Endothelial cell of umbilical vein (primary cell): ENCODE data around the gene HBZ. TPM values are rescaled to one million over a fixed set of nuclear protein-coding genes. Genes with fewer than 3 reads are reported as not detected.
"Not testable (repeated sequence)": the region's sequence is repeated elsewhere in the genome, so short reads cannot be mapped to it uniquely, and the experiment has no call there.

Source experiments
- BruUV-seq: library from RNA; stranded (reverse); fragments of 400-500 nt; replicated peaks from 2 replicates; lab custom pipeline; 2021; lab: Mats Ljungman, UMichigan
- CTCF ChIA-PET: fragments of 300-600, 350-600 bp; sonication (Branson Sonifier 250); formaldehyde crosslinking; loops from one replicate; lab custom pipeline; 2021; ENCODE audit warnings: antibody characterized with exemption, inconsistent platforms; lab: Charles Lee
- POLR2A ChIA-PET: fragments of 300-600, 350-600 bp; sonication (Branson Sonifier 250); formaldehyde crosslinking; loops from one replicate; lab custom pipeline; 2021; ENCODE audit warnings: antibody characterized with exemption, inconsistent platforms; lab: Charles Lee
- DNase-seq: peaks from one replicate; pipeline ENCODE4 v3.0.0-alpha.2; 2011; ENCODE audit warnings: low read depth, low spot score
- FAIRE-seq: peaks from 2 replicates; lab custom pipeline; 2011; peaks lifted over from hg19 to GRCh38; lab: Jason Lieb, UNC
- H2AFZ ChIP-seq: 2 replicates; pipeline ENCODE4 v1.6.0; 2012; ENCODE audit warnings: low read depth, low read length, control low read depth, inconsistent platforms
- H3K27ac ChIP-seq: 2 replicates; pipeline ENCODE4 v1.5.1; 2011; ENCODE audit warnings: low read depth, mild to moderate bottlenecking, control low read depth, low read length, moderate library complexity; ENCODE audit not compliant: insufficient read depth
- H3K27me3 ChIP-seq, 2 experiments: 2 replicates each; pipeline versions ENCODE4 v1.6.0 to v1.6.1; 2011; ENCODE audit warnings: low read length in 2 of 2, mixed read lengths in 1 of 2; ENCODE audit not compliant: control insufficient read depth in 2 of 2, insufficient read depth in 2 of 2
- H3K36me3 ChIP-seq, 2 experiments: 2 replicates in 1 of 2; 3 replicates in 1 of 2; pipeline ENCODE4 v1.5.1; 2011; ENCODE audit warnings: low read length in 2 of 2, mild to moderate bottlenecking in 1 of 2, moderate library complexity in 1 of 2; ENCODE audit not compliant: control insufficient read depth in 2 of 2, insufficient read depth in 2 of 2; ENCODE audit errors: extremely low read depth in 1 of 2
- H3K4me1 ChIP-seq: 3 replicates; pipeline ENCODE4 v1.5.1; 2011; ENCODE audit warnings: mild to moderate bottlenecking, low read length; ENCODE audit not compliant: control insufficient read depth, insufficient read depth; ENCODE audit errors: extremely low read depth
- H3K4me2 ChIP-seq: 2 replicates; pipeline ENCODE4 v1.6.1; 2011; ENCODE audit warnings: low read length, control low read depth, mixed read lengths; ENCODE audit not compliant: insufficient read depth
- H3K4me3 ChIP-seq, 3 experiments: fragments of 200-600 bp in 1 of 3; sonication (generic), shearing (Covaris generic) in 1 of 3; replicated peaks in 1 of 3; 2 replicates each; pipeline ENCODE4 v1.5.1; 2011 to 2016; ENCODE audit warnings: control low read depth in 3 of 3, low read length in 3 of 3, mild to moderate bottlenecking in 2 of 3, inconsistent platforms in 1 of 3, low read depth in 1 of 3, moderate library complexity in 1 of 3; ENCODE audit not compliant: insufficient read depth in 1 of 3
- H3K79me2 ChIP-seq: 2 replicates; pipeline ENCODE4 v1.6.0; 2012; ENCODE audit warnings: low read length, inconsistent platforms; ENCODE audit not compliant: control insufficient read depth, insufficient read depth
- H3K9ac ChIP-seq: replicated peaks from 2 replicates; pipeline ENCODE3; 2011; ENCODE audit warnings: low read length, control low read depth; ENCODE audit not compliant: insufficient read depth; ENCODE audit errors: extremely low read depth
- H3K9me1 ChIP-seq: replicated peaks from 3 replicates; pipeline ENCODE4 v1.6.0; 2011; ENCODE audit warnings: mild to moderate bottlenecking, low read length; ENCODE audit not compliant: control insufficient read depth, insufficient read depth; ENCODE audit errors: extremely low read depth
- H3K9me3 ChIP-seq: replicated peaks from 2 replicates; pipeline ENCODE4 v1.5.1; 2012; ENCODE audit warnings: low read length, inconsistent platforms; ENCODE audit not compliant: control insufficient read depth, insufficient read depth
- H4K20me1 ChIP-seq: replicated peaks from 2 replicates; pipeline ENCODE3; 2011; ENCODE audit warnings: mild to moderate bottlenecking, low read length; ENCODE audit not compliant: control insufficient read depth, insufficient read depth; ENCODE audit errors: extremely low read depth
- EZH2 ChIP-seq: IDR thresholded peaks from 2 replicates; pipeline ENCODE4 v1.6.1; 2012; ENCODE audit warnings: borderline replicate concordance, low read depth, mild to moderate bottlenecking, moderate library complexity, low read length, inconsistent platforms; ENCODE audit not compliant: severe bottlenecking
- FOS ChIP-seq: IDR thresholded peaks from 2 replicates; pipeline ENCODE4 v1.6.1; 2011; ENCODE audit warnings: mild to moderate bottlenecking, low read length, moderate library complexity, borderline replicate concordance; ENCODE audit not compliant: insufficient read depth
- GATA2 ChIP-seq: IDR thresholded peaks from 2 replicates; pipeline ENCODE4 v1.7.0; 2011; ENCODE audit warnings: low read depth, mild to moderate bottlenecking, moderate library complexity, mixed read lengths, low read length; ENCODE audit not compliant: insufficient read length, insufficient read depth
- JUN ChIP-seq: IDR thresholded peaks from 2 replicates; pipeline ENCODE4 v1.6.1; 2011; ENCODE audit warnings: borderline replicate concordance, low read depth; ENCODE audit not compliant: insufficient read length, insufficient read depth
- MYC ChIP-seq: IDR thresholded peaks from one replicate; pipeline ENCODE4 v1.6.1; 2011; ENCODE audit warnings: mild to moderate bottlenecking, low read depth, low read length
- POLR2A ChIP-seq: IDR thresholded peaks from 2 replicates; pipeline ENCODE4 v1.6.1; 2012; ENCODE audit warnings: low read depth, mild to moderate bottlenecking, control low read depth, low read length
- POLR2AphosphoS5 ChIP-seq: IDR thresholded peaks from 2 replicates; pipeline ENCODE4 v1.6.1; 2012; ENCODE audit warnings: low read depth, mild to moderate bottlenecking, control low read depth, low read length, moderate library complexity; ENCODE audit not compliant: insufficient read depth
- dilution Hi-C: fragments of 300-500 bp; cut with MboI; formaldehyde crosslinking; loops from one replicate; pipeline ENCODE4 v1.15.0; 2019; ENCODE audit warnings: low sequenced_read_pairs; ENCODE audit not compliant: extremely low pct_ligation_motif_present
- intact Hi-C: fragments of 100-400 bp; cut with micrococcal nuclease; formaldehyde crosslinking; loops from one replicate; pipeline ENCODE4 v1.10.0; 2022
- polyA plus RNA-seq, 4 experiments: library from polyadenylated mRNA; depleted of rRNA in 3 of 4; stranded (reverse) in 3 of 4; unstranded in 1 of 4; fragments of >200 nt; gene quantifications; 2 replicates each; pipeline versions ENCODE4 v1.2.1 to v1.2.3, GENCODE V29; 2011 to 2012; ENCODE audit warnings: missing spikeins in 1 of 4
- total RNA-seq: library from RNA; stranded (reverse); gene quantifications from 2 replicates; pipeline ENCODE4 v1.2.3, GENCODE V29; 2021
- TF ChIP-seq, protein P1 (sequence below), 2 donors: IDR thresholded peaks; 1 replicate in 1 of 2; 2 replicates in 1 of 2; pipeline ENCODE4 v1.5.1; 2011; ENCODE audit warnings: low read length in 2 of 2, mild to moderate bottlenecking in 2 of 2, moderate library complexity in 2 of 2, control low read depth in 1 of 2, inconsistent platforms in 1 of 2, low read depth in 1 of 2; ENCODE audit not compliant: insufficient read depth in 1 of 2; ENCODE audit errors: extremely low read depth in 1 of 2
- TF ChIP-seq, protein P2 (sequence below): IDR thresholded peaks from 2 replicates; pipeline ENCODE4 v1.6.1; 2011; ENCODE audit not compliant: insufficient read depth, insufficient read length

Gene HBZ
- total and polyA plus RNA-seq, 2 donors (not counting 3 experiments of a cell fraction or from before 2014, with no cell fraction given), result not detected

DNA sequence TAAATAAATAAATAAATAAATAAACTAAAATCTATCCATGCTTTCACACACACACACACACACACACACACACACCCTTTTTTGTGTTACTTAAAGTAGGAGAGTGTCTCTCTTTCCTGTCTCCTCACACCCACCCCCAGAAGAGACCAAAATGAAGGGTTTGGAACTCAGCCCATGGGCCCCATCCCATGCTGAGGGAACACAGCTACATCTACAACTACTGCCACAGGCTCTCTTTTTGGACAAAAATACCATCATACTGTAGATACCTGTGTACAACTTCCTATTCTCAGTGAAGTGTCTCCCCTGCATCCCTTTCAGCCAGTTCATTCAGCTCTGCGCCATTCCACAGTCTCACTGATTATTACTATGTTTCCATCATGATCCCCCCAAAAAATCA is 18.3 kb downstream of the HBZ start:
- no TSS peak for BruUV-seq
- POLR2A ChIA-PET, result no interaction called here
- dilution Hi-C loops (no loop called here), intact Hi-C loops (no loop called here)
- H3K4me2 ChIP-seq, result no peak overlapping the region
- no peaks in the 10 kb centered on the region for H3K36me3 ChIP-seq
- H4K20me1 ChIP-seq, result no peaks in the 10 kb centered on the region
- no peak overlapping the region for H2AFZ ChIP-seq
- H3K27me3 ChIP-seq, result peaks cover 50 to 55% of the 10 kb centered on the region in 2 experiments
- CTCF ChIA-PET, result interaction anchor here (1.3 to 1.9 kb wide), 2 partner anchors 10 to 64 kb away, joined by 5 read pairs; partner anchors contain the start of gene HBQ1
- no peak for FAIRE-seq
- H3K4me3 ChIP-seq, result no peak overlapping the region
- DNase-seq, result no peak
- H3K79me2 ChIP-seq, result no peaks in the 10 kb centered on the region
- TF ChIP-seq, protein P1, sequence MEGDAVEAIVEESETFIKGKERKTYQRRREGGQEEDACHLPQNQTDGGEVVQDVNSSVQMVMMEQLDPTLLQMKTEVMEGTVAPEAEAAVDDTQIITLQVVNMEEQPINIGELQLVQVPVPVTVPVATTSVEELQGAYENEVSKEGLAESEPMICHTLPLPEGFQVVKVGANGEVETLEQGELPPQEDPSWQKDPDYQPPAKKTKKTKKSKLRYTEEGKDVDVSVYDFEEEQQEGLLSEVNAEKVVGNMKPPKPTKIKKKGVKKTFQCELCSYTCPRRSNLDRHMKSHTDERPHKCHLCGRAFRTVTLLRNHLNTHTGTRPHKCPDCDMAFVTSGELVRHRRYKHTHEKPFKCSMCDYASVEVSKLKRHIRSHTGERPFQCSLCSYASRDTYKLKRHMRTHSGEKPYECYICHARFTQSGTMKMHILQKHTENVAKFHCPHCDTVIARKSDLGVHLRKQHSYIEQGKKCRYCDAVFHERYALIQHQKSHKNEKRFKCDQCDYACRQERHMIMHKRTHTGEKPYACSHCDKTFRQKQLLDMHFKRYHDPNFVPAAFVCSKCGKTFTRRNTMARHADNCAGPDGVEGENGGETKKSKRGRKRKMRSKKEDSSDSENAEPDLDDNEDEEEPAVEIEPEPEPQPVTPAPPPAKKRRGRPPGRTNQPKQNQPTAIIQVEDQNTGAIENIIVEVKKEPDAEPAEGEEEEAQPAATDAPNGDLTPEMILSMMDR (IDR thresholded peaks at IDR 0.05; ENCODE audit: extremely low read depth in 1 of 2, insufficient read depth in 1 of 2, low read depth in 1 of 2, low read length in 2 of 2), result no peak
- TF ChIP-seq, protein P2, sequence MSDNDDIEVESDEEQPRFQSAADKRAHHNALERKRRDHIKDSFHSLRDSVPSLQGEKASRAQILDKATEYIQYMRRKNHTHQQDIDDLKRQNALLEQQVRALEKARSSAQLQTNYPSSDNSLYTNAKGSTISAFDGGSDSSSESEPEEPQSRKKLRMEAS, result no peak
- TF ChIP-seq MYC, result no peak
- TF ChIP-seq POLR2A, result no peak
- no peak for TF ChIP-seq POLR2AphosphoS5
- TF ChIP-seq JUN, result no peak
- no peak for TF ChIP-seq EZH2
- no peak for TF ChIP-seq GATA2
- no peak for TF ChIP-seq FOS
- H3K9ac ChIP-seq, result no peak overlapping the region
- H3K4me1 ChIP-seq, result no peaks in the 10 kb centered on the region
- no peaks in the 10 kb centered on the region for H3K9me1 ChIP-seq
- H3K9me3 ChIP-seq, result no peaks in the 10 kb centered on the region
- H3K27ac ChIP-seq, result no peak overlapping the region

GRCh38 chr16:172374-172941 is 20.0 kb downstream of the HBZ start, which contains the start of gene HBA2:
Gene HBA2 (plus strand): TSS chr16:172876. CDS start chr16:172913, 37 bp downstream.
- H2AFZ ChIP-seq, H3K9ac ChIP-seq, BruUV-seq, H3K9me1 ChIP-seq, H3K27ac ChIP-seq, H3K36me3 ChIP-seq, intact Hi-C loops, DNase-seq, H3K4me2 ChIP-seq, H3K4me3 ChIP-seq, dilution Hi-C loops, H3K9me3 ChIP-seq, H3K79me2 ChIP-seq, H3K4me1 ChIP-seq, H4K20me1 ChIP-seq, POLR2A ChIA-PET: not testable (repeated sequence)
- FAIRE-seq, result peak; percentile 38
- H3K27me3 ChIP-seq, result peaks cover 39 to 42% of the 10 kb centered on the region in 2 experiments
- CTCF ChIA-PET, result interaction anchor here (1.9 kb wide), 1 partner anchor 8 kb away, joined by 5 read pairs; the partner anchor contains the start of gene HBQ1
